Ovary (tissue), 3 donors: ENCODE results near the gene IDUA.

ENCODE experiments used
- CTCF ChIP-seq, 3 donors: fragments of 450-650 bp in 2 of 3; fragments of 200-600 bp in 1 of 3; IDR thresholded peaks; one replicate each; pipeline versions ENCODE4 v1.5.1 to v1.8.0; 2016 to 2022; ENCODE audit warnings: antibody characterized with exemption in 3 of 3, mild to moderate bottlenecking in 1 of 3
- POLR2A ChIP-seq: fragments of 450-650 bp; IDR thresholded peaks from one replicate; pipeline ENCODE4 v1.6.1; 2017; ENCODE audit warnings: antibody characterized with exemption, mild to moderate bottlenecking, moderate library complexity
- donor health status: DM: no; HTN: no; CAD: no.

- TF ChIP-seq CTCF (IDR thresholded peaks at IDR 0.05) (no peak), POLR2A (no peak)
These were observed 35.9 kb downstream of the IDUA start for GRCh38 chr4:1022739-1023066.
